ENCODE measurements around the gene GK.
"Not testable (repeated sequence)": the region's sequence is repeated elsewhere in the genome, so short reads cannot be mapped to it uniquely, and the experiment has no call there.

Gene GK

DNA sequence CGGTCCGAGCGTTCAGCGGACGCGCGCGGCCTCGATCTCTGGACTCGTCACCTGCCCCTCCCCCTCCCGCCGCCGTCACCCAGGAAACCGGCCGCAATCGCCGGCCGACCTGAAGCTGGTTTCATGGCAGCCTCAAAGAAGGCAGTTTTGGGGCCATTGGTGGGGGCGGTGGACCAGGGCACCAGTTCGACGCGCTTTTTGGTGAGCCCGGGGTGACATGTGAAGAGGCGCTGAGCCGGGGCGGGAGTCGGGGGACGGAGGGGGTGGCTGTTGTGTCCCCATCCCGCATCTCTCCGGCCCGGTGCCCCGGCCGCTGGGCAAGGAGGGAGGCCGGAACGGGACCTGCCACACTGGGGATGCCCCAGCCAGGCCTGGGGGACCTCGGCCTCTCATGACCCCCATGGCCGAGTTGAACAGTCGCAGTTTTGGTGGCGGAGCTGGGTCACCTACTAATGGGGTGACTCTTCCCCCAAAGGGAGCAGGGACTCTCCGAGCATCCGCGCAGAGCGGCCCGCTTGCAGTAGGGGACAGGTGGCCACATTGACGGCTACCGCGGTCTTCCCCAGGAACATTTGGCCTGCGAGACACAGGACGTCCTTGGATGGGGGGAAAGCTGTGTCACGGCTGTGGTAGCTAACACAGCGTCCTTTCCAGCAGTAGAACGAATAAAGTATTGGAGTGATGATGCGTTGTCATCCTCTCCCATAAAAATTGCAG lies at the start of gene GK:
Gene GK, plus strand, starts transcription at position 9 of the 717 bp plus-strand sequence. Its CDS starts 115 bp downstream, at position 124.
- DNase-seq (ENCODE audit: low spot score): no peak

DNA sequence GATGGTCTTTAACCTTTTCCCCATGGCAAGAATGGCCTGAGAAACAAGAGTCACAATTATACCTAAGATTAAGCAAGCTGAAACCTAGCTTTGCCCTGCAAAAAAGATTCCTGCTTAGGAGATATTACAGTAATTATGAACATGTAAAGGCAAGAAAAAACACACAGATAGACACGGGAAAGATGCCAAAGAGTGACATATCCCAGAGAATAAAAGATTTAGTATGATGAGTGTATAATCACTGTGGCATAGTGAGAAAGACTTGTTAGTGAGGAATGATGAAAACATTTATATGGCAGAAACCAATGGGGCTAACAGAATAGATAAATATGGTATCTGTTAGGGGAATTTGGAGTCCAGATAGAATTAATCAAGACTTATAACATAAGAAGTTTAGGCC lies 46.1 kb upstream of the GK start:
- DNase-seq (ENCODE audit: low spot score): no peak

DNA sequence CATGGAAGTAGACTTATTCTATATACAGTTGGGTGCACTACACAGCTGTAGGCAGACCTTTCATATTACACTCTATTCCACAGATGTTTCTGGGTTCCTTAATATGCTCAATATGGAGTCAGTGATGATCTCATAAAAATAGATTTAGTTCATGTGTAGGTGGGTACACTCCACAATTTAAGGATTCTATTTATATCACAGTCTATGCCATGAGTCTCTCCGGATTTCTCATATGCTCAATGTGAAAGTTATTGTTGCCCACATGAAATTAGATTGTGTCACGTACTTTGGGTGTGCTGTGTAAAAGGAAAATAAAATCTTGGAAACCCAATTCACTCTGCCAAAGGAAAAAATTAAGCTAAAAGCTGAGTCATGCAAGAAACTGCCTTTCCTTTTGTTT lies 43.2 kb upstream of the GK start:
- DNase-seq (ENCODE audit: low spot score): no peak

GRCh38 chrX:30612250-30612655 lies 41.0 kb upstream of the GK start:
- no peak for DNase-seq (ENCODE audit: low spot score)

- no peak for DNase-seq (ENCODE audit: low spot score)
Observed at GRCh38 chrX:30613721-30614120, 39.5 kb upstream of the GK start.

DNA sequence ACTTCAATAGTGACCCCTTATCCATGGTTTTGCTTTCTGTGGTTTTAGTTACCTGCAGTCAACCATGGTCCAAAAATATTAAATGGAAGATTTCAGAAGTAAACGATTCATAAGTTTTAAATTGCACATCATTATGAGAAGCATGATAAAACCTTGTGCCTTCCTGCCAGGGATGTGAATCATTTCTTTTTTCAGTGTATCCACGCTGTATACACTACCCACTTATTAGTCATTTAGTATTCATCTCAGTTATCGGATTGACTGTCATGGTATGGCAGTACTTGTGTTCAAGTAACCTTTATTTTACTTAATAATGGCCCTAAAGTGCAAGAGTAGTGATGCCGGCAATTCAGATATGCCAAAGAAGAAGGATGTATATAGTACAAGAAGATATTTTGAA lies 38.0 kb upstream of the GK start:
- no peak for DNase-seq (ENCODE audit: low spot score)

DNA sequence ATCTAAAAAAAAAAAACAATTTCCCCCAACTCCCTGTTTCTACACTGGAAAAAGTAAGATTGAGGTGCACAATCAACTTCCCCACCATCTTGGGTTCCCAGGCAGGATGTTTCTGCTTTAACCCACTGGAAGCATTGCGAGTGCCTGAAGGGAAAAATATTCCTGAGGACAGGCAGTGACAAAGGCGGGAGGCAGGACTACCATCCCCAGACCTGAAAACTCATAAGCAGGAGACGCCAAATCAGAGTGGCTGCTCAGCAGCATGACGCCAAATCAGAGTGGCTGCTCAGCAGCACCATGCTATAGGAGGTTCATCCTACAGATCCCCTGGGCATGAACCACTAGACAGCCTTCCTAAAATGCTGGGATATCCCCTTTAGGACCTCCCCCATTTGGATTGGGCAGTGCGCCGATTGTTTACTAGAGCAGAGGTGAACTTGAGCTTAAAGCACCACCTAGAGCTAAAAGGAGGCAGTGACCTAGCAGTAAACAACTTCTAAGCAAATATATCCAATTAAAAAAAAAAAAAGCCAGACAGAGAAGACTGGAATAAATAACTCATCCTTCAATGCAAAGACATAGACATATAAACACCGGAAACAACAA lies 35.0 kb upstream of the GK start:
- no peak for DNase-seq (ENCODE audit: low spot score)

DNA sequence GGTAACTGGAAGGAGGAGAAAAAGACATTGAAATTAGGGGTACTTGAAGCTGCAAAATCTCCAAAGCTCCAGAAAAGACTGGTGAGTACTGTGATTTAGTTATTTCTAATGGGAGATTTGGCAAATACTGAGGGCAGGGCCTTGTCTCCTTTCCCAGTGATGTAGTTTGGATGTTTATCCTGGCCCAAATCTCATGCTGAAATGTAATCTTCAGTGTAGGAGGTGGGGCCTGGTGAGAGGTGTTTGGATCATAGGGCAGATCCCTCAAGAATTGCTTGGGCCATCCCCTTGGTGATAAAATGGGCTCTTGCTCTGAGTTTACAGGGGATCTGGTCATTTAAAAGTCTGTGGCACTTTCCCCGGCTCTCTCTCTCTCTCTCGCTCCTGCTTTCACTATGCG lies 33.1 kb upstream of the GK start:
- DNase-seq (ENCODE audit: low spot score): no peak

- DNase-seq (ENCODE audit: low spot score): no peak
Observed at GRCh38 chrX:30620980-30621618, 32.1 kb upstream of the GK start.

DNA sequence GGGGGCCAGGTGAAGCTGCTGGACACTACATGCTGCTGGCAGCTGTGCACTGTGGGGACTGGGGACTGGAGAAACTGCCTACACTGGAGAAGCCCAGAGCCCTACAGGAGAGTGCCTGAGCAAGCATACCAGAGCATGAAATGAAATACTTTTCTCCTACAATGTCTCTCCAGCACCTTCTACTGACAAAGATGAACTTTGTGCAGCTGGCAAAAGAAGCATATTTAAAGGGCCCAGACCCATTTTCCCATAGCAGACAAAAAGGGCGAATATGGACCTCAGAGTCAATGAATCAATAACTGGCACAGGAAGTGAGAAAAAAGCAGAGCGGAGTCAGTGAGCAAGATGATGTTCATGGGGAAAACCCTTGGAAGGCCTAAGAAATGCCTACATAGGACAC lies 30.9 kb upstream of the GK start:
- DNase-seq (ENCODE audit: low spot score): no peak

DNA sequence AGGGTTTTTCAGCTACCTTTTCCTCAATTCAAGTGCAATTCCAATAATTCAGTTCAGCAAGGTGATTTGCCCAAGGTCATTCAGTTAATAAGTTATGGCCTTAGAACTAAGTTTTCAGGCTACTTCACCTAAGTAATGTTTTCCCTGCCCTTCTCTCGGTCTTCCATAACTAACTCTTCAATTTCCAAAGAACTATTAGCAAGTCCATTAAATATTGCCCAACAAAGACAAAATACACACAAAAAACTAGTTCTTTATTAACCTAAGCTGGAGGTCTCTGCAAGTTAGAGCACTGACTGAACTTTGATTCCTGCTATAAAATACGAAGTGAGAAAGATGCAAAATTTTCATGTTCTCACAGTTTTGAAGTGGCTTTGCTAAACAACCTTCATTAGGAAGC lies 26.8 kb upstream of the GK start:
- no peak for DNase-seq (ENCODE audit: low spot score)

GRCh38 chrX:30627818-30628652 lies 25.2 kb upstream of the GK start:
- DNase-seq (ENCODE audit: low spot score): no peak

GRCh38 chrX:30634070-30634469 lies 19.2 kb upstream of the GK start:
- not testable (repeated sequence) for DNase-seq (ENCODE audit: low spot score)

DNA sequence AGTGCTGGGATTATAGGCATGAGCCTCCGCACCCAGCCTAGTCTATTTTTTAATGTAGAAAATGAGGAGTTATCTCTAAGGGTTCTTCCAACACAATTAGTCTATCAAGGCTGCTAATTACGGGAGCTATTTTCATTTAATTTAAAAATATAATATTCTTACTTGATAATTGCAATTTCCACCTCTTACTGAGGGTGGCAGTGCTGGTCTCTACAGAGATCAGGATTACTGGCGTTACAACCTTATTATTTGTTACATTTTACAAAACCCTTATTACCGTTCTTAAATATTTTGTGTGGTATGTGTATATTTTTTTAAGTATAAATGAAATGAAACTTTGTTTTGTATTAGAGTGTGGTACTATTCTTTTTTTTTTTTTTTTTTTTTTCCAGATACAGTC lies 17.6 kb upstream of the GK start:
- no peak for DNase-seq (ENCODE audit: low spot score)

DNA sequence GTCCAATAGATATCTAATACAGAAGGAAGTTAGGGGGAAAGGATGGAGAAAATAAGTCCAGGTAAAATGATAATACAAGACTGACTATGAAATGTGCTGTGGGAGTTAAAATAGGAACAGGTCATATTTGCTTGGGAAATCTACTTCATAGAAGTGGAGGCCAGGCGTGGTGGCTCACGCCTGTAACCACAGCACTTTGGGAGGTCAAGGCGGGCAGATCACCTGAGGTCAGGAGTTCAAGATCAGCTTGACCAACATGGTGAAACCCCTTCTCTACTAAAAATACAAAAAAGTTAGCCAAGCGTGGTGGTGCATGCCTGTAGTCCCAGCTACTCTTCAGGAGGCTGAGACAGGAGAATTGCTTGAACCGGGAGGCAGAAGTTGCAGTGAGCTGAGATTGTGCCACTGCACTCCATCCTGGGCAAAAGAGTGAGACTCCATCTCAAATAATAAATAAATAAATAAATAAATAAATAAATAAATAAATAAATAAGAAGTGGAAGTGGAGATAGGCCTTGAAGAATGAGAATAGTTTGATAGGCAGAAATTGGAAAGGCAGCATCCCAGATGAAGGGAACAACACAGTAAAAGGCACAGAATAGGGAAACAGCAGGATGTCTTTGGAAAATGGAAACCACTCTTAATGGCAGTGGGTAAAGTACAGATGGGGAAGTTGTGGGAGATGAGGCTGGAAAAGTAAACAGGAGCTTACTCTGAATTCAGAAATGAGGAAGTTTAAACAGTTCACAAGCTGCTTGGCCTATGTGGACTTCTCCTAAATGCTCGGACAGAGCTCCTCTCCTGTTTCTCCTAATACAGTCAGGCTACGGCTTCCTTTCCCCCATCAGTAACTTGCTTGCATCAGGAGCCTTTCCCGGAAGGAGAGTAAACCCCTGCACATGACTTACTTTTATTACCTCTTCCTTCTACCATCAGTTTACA lies 15.1 kb upstream of the GK start:
- no peak for DNase-seq (ENCODE audit: low spot score)

- not testable (repeated sequence) for DNase-seq (ENCODE audit: low spot score)
Observed at GRCh38 chrX:30639702-30640101, 13.5 kb upstream of the GK start.

GRCh38 chrX:30642642-30643041 lies 10.6 kb upstream of the GK start:
- DNase-seq (ENCODE audit: low spot score): no peak

GRCh38 chrX:30643313-30643821 lies 9.9 kb upstream of the GK start:
- DNase-seq (ENCODE audit: low spot score): no peak

DNA sequence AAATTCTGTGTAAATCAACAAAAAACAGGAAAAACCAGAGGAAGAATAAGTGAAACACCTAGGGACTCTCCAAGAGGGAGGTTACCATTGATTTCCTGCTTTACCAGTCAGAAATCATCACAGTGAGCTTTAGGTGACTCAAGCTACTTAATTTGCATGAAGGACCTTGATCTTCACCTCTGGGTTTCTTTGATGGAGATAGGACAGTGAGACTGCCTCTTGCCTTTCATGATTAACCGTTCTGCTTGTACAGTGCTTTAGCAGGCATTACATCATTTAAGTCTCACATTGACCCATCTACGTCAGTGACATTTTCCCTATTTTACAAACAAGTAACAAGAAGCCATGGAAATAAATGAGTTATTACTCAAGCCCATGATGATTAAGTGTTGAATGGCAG lies 3.4 kb upstream of the GK start:
- peak; percentile 9 for DNase-seq (ENCODE audit: low spot score)

GRCh38 chrX:30652527-30653414 lies 452 bp upstream of the GK start:
- DNase-seq (ENCODE audit: low spot score): peak; percentile 89
